ENCODE measurements around the gene GRP.
"Not testable (repeated sequence)": the region's sequence is repeated elsewhere in the genome, so short reads cannot be mapped to it uniquely, and the experiment has no call there.

GRCh38 chr18:59262243-59262642 lies 42.3 kb downstream of the GRP start:
- not testable (repeated sequence) for TF ChIP-seq CTCF, EP300, POLR2A, POLR2AphosphoS5 (IDR thresholded peaks at IDR 0.05)

Data from gastroesophageal sphincter (tissue), 3 donors.